Epithelial cell of prostate (primary cell): ENCODE results near the gene PCDH15.
A peak's percentile ranks its signal among the peaks of the same experiment; 100 is the strongest.

Source experiments
- DNase-seq: peaks from one replicate; pipeline ENCODE4 v3.0.0-alpha.2; 2011; ENCODE audit warnings: low read depth, low spot score
- H3K27ac ChIP-seq: fragments of 450-650 bp; 2 replicates; pipeline ENCODE4 v1.5.1; 2017; ENCODE audit warnings: mild to moderate bottlenecking

Gene PCDH15

DNA sequence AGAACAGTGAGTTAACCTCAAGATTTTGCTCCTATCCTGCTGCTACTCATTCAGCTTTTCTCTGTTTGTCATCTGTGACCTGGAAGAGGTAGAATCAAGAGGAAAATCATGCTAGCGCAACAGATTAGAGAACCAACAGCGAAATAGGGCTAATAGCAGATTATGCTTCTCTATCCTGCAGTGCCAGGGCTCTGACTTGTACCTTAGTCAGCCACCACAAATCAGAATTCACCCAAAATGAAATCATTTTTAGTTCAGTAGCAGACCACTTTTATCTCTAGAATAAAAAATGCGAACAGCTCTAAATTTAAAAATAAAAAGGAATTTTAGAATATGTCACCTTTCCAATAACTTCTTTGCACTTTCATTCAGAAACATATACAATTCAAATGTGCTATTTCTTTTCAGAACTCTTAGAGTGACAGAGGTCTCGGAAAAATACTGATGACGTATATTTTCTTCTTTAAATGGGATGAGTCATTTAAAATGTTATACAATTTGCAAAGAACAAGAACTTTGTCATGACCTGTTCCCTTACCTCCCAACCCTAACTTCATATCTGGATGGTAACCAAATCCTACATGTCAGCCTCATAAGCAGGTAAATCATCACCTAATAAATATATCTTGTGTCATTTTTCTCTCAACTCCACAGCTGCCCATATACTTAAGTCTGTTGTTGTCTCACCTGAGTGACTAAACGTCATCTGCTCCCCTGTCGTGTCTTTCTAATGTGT, 896.4 kb downstream of the PCDH15 start:
- H3K27ac ChIP-seq, result peak overlapping the region; percentile 52
- DNase-seq, result peak; percentile 87

- DNase-seq, result no peak
Observed at GRCh38 chr10:53903756-53904155, 897.3 kb downstream of the PCDH15 start.

DNA sequence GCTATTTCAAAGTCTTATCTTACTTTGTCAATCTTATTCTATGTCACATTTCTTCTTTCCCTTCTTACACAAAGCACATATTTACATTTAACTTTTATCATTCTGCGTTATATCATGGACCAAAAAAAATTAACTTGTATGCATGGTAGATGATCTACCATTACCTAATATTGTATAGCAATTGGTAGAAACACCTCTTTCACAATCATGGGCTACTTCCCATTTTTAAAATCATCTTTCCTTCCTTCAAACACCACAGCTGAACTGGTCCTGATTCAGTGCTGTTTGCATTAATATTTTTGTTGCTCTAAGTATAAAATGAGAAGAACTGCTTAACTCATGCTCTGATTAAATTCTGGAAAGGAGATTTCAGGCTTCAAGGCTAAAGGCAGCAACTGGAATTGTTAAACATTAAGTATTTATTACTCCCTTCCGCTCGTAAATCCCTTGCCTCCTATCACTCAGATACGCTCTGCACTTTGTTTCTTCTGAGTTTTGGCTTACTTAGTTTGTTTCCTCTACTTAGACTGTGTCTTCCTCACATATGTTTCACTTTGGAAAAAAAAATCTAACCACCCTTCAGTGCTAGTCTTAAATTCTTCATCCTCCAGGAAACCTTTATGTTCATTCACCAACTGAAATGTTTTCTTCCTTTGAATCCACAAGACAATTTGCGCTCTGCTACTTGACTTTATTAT, 901.4 kb downstream of the PCDH15 start:
- DNase-seq, result no peak
- no peak overlapping the region for H3K27ac ChIP-seq

More at GRCh38 chr10:53903756-53904155, 897.3 kb downstream of the PCDH15 start:
- peak overlapping the region; percentile 52 for H3K27ac ChIP-seq

DNA sequence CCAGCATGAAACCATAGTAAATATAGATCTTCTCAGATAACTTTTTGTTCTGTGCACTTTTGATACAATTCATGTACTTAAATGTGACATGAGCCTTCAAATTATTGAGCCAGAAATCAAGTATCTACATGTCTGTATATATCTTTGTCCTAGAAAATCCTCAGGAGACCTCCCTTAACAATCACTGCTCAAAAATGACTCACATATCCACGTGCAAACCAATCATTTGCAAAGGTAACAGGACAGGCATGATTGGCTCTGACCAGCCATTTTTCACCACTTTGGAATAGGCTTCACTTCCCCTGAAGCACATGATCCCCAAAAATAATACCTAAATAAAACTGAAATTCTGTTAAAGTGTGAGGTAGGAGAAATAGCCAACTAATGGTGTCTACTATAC, 902.5 kb downstream of the PCDH15 start:
- no peak overlapping the region for H3K27ac ChIP-seq
- DNase-seq, result no peak

DNA sequence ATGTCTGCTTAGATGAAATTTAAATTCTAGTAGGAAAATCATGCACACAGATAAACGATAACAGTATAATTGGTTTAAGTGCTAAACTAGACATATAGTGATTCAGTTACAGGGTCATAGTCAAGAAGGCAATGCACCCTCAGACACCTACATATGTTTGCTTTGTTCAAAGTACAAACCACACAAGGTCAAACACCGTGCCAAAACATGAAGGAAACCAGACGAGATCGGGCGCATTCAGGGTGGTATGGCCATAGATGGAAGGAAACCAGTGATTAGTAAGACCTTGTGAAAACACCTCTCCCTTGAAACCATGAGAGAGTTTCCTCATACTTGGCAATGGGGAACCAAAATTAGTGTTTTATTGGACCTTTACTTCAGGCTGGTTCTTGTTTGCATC, 906.9 kb downstream of the PCDH15 start:
- DNase-seq, result peak; percentile 82
- H3K27ac ChIP-seq, result no peak overlapping the region

DNA sequence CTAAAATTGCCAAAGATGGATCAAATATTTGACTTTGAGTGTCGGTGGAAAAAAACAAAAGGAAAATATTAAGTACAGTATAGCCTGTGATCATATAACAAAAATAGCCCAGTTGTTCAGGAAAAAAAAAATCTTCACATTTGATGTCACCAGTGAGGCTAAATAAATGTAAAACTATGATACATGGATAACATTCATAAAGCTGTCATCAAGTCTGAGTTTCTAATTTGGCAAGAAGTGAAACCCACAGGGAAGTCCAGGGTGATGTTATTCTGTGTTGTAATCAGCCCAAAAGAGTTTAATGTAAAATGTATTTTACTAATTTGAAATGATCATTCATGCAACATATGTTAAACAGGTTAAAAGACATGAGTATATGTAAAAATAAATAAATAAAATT, 908.0 kb downstream of the PCDH15 start:
- H3K27ac ChIP-seq, result no peak overlapping the region
- no peak for DNase-seq

GRCh38 chr10:53886325-53887300, 914.4 kb downstream of the PCDH15 start:
- no peak overlapping the region for H3K27ac ChIP-seq
- DNase-seq, result no peak

GRCh38 chr10:53864846-53865245, 936.2 kb downstream of the PCDH15 start:
- no peak for DNase-seq
- no peak overlapping the region for H3K27ac ChIP-seq

DNA sequence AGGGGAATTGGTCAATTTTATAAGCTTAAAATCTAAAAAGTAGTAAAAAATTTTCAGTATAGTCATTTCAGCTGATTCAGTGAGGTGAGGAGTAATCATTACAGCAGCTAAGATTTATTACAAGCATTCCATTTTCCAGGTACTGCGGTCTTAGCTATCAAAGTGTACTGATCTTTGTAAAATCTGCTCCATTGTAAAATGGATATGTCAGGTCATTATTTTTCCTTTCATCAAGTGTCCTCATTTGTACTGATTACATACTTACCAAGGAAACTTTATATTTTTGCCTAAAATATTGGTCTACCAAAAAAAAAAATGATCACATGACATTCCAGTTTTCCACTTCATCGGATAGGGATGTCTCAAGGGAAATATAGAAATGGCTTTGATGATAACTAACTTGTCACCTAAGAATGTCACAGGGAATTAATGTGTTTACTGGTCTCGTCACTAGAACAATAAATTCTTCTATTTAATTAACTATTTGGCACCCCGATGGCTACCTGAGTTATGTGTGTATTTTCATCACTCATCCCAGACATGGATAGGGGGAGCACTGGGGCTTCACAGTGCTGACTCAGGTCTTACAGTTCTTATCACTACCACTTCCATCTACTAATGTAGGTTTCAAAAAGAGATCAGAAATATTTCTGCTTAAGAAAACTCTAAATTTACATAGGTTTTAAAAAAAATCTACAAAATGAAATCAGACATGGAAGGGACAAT, 948.4 kb downstream of the PCDH15 start:
- DNase-seq, result no peak
- no peak overlapping the region for H3K27ac ChIP-seq

DNA sequence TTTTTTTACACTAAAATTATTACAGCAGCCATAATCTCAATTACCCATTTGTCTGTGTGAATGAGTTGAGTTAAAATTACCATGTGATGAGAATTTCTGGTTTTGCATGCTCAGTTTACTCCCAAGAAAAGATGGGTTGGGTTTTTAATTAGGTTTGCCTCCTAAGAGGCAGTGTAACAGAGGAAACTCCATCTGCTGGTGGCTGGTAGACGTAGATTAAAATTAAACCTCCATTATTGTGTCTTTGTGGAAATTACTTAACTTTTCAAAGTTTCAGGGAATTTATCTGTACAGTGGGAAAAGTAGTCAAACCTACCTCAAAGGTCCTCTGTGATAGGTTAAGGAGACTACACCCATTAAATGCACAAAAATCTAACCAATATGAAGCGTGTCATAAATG, 954.2 kb downstream of the PCDH15 start:
- no peak overlapping the region for H3K27ac ChIP-seq
- no peak for DNase-seq

GRCh38 chr10:53843736-53844362, 957.2 kb downstream of the PCDH15 start:
- no peak overlapping the region for H3K27ac ChIP-seq
- peak; percentile 27 for DNase-seq

DNA sequence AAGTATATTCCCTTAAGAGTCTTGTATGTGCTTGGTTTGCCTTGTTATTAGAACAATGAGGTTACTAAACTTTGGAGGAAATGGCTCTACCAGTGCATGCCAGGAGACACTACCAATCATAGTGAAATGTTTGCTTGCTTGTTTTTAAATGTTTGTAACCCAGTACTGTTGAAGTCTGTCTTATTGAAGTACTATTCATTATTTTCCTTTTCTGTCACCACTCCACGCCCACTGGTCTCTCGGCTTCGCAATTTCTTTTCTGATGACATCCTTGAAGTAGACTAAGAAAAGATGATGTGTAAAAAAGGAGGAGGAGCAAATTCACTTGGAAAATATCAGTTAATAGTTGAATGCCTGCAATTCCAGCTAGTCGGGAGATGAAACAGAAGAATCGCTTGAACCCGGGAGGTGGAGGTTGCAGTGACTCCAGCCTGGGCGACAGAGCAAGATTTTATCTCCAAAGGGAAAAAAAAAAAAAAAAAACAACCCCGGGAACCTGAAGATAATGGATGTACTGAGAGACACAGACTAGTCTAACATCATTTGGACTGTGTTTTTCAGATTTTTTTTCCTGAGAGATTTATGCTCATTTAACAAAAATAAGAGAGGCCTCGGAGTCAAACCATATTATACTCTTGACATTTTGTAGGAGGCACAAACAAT, 959.4 kb downstream of the PCDH15 start:
- no peak overlapping the region for H3K27ac ChIP-seq
- no peak for DNase-seq

DNA sequence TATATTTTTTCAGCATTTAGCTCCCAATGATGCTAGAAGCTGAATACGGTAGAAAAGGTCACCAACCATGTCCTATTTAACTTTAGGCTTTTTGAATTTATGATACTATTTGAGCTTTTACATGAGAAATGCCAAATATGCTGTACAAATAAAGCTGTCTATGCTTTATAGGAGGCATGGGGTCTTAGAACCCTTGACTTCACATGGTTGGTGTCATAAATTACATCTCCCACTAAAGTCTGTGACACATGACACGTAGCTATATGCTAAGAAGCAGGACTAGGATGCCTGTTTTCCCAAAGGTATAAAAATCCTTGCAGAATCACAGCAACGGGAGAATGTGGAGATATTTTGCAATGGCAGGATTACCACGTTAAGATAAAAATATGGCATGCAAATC, 960.4 kb downstream of the PCDH15 start:
- no peak for DNase-seq
- H3K27ac ChIP-seq, result no peak overlapping the region

- no peak for DNase-seq
- no peak overlapping the region for H3K27ac ChIP-seq
Observed at GRCh38 chr10:53839440-53840039, 961.5 kb downstream of the PCDH15 start.

DNA sequence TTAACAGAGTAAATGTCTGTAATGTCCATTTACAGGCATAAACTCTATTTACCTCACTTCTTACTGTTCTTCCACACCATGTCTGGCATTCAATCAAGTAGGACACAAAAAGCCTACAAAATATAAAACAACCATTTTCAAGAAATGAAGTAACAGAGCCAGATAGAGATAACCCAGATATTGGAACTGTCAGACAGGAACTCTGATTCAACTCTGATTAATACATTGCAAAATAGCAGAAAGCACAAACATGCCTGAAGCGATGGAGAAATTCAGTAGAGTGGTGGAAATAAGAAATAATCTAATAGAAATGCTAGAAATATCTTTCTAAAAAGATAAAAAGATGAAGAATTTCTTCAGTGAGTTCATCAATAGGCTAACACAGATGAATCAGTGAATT, 964.4 kb downstream of the PCDH15 start:
- DNase-seq, result no peak
- H3K27ac ChIP-seq, result no peak overlapping the region

DNA sequence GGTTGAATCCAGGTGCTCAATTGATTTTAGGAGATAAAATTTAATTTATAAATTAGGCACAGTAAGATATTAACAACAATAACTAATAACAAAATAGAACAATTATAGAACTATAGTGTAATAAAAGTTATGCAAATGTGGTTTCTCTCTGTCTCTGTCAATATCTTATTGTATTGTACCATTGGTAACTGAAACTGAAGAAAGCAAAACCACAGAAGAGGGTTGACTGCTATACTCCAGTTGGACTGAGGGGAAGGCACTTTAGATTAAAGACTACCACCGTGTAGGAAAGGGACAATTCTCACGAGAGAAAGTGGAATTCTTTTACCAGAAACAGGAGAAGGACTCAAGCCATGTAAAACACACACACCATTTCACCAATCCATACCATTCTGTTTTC, 967.1 kb downstream of the PCDH15 start:
- no peak overlapping the region for H3K27ac ChIP-seq
- no peak for DNase-seq

GRCh38 chr10:53827261-53827660, 973.8 kb downstream of the PCDH15 start:
- DNase-seq, result no peak
- H3K27ac ChIP-seq, result no peak overlapping the region

DNA sequence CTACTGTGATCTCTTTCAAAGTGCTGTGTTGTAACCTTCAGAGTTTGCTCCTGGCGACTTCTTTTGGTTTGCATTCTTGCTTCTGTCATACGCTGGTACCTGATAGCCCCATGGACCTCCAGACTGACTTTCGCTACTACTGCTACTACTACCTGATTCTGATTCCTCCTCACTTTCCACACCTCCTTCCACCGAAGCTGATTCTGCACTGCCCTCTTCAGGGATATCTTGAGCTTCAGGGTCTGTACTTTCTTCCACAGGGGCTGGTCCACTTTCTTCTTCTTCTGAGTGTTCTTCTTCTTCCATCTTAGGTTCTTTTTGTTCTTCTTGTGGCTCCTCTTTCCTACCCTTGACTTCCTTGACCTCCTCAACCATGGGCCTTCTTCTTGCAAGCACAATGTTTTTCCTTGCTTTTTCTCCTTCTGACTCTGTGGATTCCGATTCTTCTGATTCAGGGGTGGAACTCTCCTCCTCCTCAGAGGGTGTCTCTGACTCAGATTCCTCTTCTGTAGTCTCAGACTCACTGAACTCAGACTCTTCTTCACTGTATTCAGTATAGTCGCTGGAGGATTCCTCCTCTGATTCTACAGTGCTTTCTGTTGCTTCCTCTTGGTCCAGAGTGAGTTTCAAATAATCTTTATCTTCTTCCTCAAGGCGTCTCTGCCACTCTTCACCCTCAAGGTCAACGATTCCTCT, 992.2 kb downstream of the PCDH15 start:
- H3K27ac ChIP-seq, result no peak overlapping the region
- no peak for DNase-seq
